ENCODE measurements around the gene CTIF.

Gene CTIF

GRCh38 chr18:48577478-48578190 is 38.8 kb downstream of the CTIF start:
- DNase-seq, result no peak

DNA sequence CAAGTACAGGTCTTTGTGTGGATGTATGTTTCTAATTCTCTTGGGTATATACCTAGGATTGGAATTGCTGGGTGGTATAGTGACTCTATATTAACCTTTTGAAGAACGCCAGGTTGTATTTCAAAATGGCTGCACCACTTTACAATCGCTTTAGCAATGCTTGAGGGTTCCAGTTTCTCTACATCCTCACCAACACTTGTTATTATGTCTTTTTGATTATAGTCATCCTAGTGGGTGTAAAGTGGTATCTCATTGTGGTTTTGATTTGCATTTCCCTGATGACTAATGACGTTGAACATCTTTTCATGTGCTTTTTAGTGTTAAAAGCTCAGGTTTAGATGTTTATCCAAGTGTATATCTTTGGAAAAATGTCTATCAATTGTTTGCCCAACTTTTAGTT is 39.5 kb downstream of the CTIF start:
- DNase-seq, result no peak

- DNase-seq, result no peak
Measured at GRCh38 chr18:48580066-48580465, 41.2 kb downstream of the CTIF start.

- no peak for DNase-seq
Measured at GRCh38 chr18:48580782-48581181, 42.0 kb downstream of the CTIF start.

DNA sequence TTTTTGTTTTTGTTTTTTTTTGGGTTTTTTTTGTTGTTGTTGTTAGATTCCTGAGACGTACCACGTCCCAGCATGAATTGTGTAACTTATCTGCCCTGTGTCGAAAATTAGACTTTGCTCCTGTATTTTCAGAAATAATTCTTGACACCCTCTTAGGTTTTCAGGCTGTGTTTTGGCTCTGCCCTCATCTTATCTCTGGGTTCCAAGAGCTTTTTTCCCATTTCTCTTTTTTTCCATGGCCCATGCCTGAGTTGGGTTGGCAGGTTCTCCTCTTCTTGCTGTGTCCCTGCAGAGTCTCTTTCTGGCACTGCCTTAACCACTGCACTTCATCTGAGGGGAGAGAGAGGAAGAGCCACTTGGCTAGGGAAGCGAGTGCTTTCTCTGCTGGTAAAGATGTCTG is 42.4 kb downstream of the CTIF start:
- DNase-seq, result no peak

GRCh38 chr18:48581941-48582340 is 43.1 kb downstream of the CTIF start:
- no peak for DNase-seq

GRCh38 chr18:48582946-48583345 is 44.1 kb downstream of the CTIF start:
- no peak for DNase-seq

- no peak for DNase-seq
Measured at GRCh38 chr18:48583573-48583972, 44.7 kb downstream of the CTIF start.

DNA sequence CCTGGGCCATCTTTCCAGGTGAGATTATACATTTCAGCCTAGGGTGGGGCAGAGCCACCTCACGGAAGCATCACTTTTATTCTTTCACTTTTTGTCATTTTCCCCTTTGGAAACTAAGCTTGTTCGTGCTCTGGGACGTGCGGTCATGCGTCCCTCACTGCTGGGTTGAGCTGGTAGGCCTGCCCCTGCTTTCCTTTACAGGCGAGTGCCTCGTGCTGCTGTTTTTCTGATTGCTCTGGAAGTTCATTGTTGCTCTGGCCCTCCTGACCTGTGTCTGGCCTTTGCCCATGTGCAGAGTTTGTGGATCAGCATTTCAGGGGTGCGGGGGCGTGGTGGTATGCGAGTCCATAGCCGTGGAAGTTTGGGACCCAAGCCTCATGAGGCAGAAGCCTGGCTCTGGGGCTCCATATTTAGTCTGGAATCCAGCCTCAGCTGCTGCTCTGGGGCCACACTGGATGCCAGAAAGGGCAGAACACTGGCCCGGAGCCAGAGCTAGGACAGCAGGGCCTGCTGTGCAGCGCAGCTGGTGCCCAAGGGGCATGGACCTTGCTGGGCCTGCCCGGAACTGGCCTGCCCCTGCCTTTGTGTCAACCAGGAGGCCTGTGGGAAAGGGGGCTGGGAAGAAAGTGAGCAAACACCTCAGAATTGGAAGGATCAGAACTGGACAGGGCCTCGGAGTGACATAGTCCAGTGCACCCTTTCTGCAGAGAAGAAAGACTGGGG is 51.1 kb downstream of the CTIF start:
- no peak for DNase-seq

DNA sequence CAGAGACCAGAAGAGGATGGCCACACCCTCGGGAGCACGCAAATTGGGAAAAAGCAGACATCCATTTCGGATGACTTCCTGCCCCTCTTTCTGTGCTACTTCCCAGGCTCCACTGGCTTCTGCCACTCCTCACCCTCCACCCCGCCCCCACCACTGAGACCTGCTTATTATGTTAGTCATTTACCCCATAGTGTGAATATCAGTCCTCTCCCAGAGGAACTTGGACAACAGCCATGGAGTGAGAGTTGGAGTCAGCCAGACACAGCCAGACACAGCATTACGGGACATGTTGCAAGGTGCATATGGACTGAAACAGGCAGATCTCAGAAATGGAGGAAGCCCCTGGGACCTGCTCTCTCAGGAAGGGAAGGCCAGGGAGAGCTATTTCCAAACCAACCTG is 51.8 kb downstream of the CTIF start:
- DNase-seq, result no peak

GRCh38 chr18:48592540-48593171 is 53.8 kb downstream of the CTIF start:
- no peak for DNase-seq

- DNase-seq, result no peak
Measured at GRCh38 chr18:48594471-48595094, 55.8 kb downstream of the CTIF start.

- no peak for DNase-seq
Measured at GRCh38 chr18:48595703-48596218, 56.9 kb downstream of the CTIF start.

DNA sequence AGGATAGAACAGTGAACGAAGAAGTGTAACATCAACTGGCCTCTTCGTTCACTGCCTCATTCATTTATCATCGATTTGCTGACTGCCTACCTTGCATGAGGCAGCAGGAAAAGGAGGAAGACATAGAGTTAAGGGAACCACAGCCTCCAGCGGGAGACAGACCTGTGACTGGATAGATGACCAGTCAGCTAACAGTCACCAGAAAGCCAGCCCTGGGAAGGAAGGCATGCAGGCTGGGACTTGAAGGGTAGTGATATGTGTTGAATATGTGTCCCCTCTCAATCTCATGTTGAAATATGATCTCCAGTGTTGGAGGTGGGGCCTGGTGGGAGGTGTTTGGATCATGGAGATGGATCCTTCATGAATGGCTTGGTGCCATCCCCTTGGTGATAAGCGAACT is 58.3 kb downstream of the CTIF start:
- DNase-seq, result no peak

DNA sequence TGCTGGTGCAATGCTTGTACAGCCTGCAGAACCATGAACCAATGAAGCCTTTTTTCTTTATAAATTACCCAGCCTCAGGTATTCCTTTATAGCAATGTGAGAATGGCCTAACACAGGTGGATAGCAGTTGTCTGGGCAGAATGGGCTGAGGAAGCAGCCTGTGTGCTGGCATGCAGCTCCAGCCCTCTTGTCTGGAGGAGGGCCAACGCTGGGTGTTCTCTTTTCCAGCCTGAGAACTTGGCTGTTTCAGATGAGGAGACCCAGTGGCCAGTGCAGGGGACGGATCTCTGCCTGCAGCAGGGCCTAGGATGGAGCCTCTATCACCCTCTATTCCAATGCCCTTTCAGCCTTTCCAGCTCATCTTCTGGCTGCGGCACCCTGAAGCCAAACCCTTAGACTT is 58.8 kb downstream of the CTIF start:
- no peak for DNase-seq

GRCh38 chr18:48599391-48599790 is 60.6 kb downstream of the CTIF start:
- no peak for DNase-seq

DNA sequence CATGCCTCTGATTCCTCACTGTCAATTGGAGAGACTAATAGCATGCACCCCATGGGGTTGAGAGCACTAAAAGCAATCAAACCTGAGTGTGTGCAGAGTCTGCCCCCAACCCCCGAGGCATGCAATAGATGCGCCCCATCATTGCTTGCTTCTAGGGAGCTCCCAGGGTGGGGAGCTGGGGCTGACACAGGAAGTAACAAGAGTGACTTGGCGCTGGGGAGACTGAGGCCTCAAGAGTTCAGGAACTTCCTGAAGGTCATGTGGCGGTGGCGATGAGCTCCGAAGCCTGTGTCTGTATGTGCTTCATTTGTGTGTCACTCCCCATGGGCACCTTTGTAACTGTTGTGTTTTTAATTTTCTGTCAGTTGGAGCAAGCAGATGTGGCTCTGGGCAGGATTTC is 61.2 kb downstream of the CTIF start:
- DNase-seq, result no peak

DNA sequence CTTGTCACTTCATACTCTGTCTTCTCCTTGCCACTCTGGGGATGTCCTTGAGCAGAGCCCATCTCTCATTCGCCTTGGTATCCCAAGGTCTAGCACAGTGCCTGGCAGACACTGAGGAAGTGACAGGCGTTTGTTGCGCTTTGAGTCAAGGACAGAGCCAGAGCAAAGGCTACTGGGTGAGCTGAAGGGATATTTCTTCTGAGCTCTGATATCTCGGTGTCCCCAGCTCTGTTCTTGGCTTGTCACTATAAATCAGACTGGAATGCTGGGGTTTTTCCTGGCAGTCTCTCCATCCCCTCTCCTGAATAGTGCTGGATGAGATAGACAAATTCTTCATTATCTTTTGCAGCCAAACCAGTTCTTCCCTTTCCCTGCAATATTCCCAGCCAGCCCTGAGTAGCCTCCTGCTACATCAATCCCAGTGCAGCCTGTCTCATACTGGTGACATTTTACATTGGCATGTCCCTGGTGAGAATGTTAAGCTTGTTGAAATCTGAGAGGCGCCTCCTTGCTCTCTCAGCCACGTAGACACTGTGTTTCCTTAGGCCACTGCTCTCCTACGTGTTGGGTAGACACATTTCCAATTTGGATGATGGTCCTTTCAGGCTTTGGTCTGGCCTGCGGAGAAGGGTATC is 61.7 kb downstream of the CTIF start:
- no peak for DNase-seq

DNA sequence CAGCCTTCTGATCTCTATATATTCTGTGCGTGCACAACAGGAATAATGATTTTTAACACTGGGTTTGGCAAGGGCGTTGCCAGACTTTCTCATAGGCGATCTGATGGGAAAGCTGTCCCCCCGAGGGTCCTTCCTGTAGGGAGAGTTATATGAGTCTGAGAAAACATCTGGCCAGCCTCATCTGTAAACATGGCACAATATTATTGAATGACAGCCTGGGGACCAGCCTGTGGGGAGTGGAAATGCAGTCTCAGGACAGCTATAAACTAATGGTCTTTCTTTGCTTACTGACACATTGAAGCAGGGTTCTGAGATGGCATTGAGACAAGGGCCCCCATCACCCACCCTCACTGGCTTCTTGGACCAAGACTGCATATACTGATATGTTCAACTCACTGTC is 62.5 kb downstream of the CTIF start:
- DNase-seq, result no peak

- no peak for DNase-seq
Measured at GRCh38 chr18:48602759-48603390, 64.0 kb downstream of the CTIF start.

- no peak for DNase-seq
Measured at GRCh38 chr18:48605408-48605845, 66.6 kb downstream of the CTIF start.

Data from SIG-M5 (cell line).